Neural progenitor cell (in vitro differentiated cells): ENCODE measurements around the gene DCUN1D1.

Source experiments
- EZH2 ChIP-seq: fragments of 200-600 bp; sonication (generic); IDR thresholded peaks from 2 replicates; pipeline ENCODE4 v1.6.1; 2017; ENCODE audit warnings: antibody characterized with exemption, mild to moderate bottlenecking, moderate library complexity
- EZH2phosphoT487 ChIP-seq: fragments of 200-600 bp; sonication (generic); IDR thresholded peaks from 2 replicates; pipeline ENCODE4 v1.6.1; 2017; ENCODE audit warnings: antibody characterized with exemption
- TF ChIP-seq, protein P1 (sequence below): fragments of 200-600 bp; sonication (generic); IDR thresholded peaks from 2 replicates; pipeline ENCODE4 v1.5.1; 2017; ENCODE audit warnings: antibody characterized with exemption, mild to moderate bottlenecking

- TF ChIP-seq, protein P1, sequence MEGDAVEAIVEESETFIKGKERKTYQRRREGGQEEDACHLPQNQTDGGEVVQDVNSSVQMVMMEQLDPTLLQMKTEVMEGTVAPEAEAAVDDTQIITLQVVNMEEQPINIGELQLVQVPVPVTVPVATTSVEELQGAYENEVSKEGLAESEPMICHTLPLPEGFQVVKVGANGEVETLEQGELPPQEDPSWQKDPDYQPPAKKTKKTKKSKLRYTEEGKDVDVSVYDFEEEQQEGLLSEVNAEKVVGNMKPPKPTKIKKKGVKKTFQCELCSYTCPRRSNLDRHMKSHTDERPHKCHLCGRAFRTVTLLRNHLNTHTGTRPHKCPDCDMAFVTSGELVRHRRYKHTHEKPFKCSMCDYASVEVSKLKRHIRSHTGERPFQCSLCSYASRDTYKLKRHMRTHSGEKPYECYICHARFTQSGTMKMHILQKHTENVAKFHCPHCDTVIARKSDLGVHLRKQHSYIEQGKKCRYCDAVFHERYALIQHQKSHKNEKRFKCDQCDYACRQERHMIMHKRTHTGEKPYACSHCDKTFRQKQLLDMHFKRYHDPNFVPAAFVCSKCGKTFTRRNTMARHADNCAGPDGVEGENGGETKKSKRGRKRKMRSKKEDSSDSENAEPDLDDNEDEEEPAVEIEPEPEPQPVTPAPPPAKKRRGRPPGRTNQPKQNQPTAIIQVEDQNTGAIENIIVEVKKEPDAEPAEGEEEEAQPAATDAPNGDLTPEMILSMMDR = no peak
- TF ChIP-seq EZH2 = no peak
- no peak for TF ChIP-seq EZH2phosphoT487
Measured at GRCh38 chr3:183018421-183019192, 38.3 kb upstream of the DCUN1D1 start.
